ENCODE results near the gene MT4. TPM values are rescaled to one million over a fixed set of nuclear protein-coding genes. Genes with fewer than 3 reads are reported as not detected.

MT4 gene
- total RNA-seq = not detected

GRCh38 chr16:56564793-56565477 is at the start of gene MT4:
MT4 (plus strand) TSS chr16:56565073; CDS start chr16:56565129, 56 bp downstream.

GRCh38 chr16:56519459-56520250 is 45.2 kb upstream of the MT4 start, which contains the start of gene BBS2:
BBS2 (minus strand) TSS chr16:56520024; CDS start chr16:56519862, 162 bp downstream.

GRCh38 chr16:56589141-56590039 is 24.5 kb downstream of the MT4 start, which contains the start of gene MT3:
MT3 (plus strand) TSS chr16:56589528; CDS start chr16:56589591, 63 bp downstream.

GRCh38 chr16:56608043-56608875 is 43.4 kb downstream of the MT4 start, which contains the start of gene MT2A:
MT2A (plus strand) TSS chr16:56608584; CDS start chr16:56608656, 72 bp downstream.

Other genes with a start within 250 kb of the MT4 start
- 10 to 100 TPM; 53.4 to 53.9 TPM for gene AMFR, start 139.5 kb upstream of the MT4 start, total RNA-seq
- gene NUDT21, start 113.7 kb upstream of the MT4 start, total RNA-seq = 100 to 1,000 TPM; 175 TPM
- gene OGFOD1, start 113.5 kb upstream of the MT4 start, total RNA-seq = 10 to 100 TPM; 34.8 to 37.1 TPM
- 10 to 100 TPM; 21.7 to 22.4 TPM for gene BBS2, start 45.0 kb upstream of the MT4 start, total RNA-seq
- gene MT3, start 24.5 kb downstream of the MT4 start, total RNA-seq = 1 to 10 TPM; 4.3 to 4.8 TPM
- 10 to 100 TPM; 46.6 to 52.2 TPM for gene MT2A, start 43.5 kb downstream of the MT4 start, total RNA-seq
- 10 to 100 TPM; 15.5 to 21.7 TPM for gene MT1E, start 60.7 kb downstream of the MT4 start, total RNA-seq
- not detected for gene MT1M, start 67.6 kb downstream of the MT4 start, total RNA-seq
- not detected for gene MT1A, start 73.6 kb downstream of the MT4 start, total RNA-seq
- not detected for gene MT1B, start 86.8 kb downstream of the MT4 start, total RNA-seq
- gene MT1F, start 92.9 kb downstream of the MT4 start, total RNA-seq = 10 to 100 TPM; 22.0 to 23.7 TPM
- gene MT1G, start 103.0 kb downstream of the MT4 start, total RNA-seq = 1 to 10 TPM; 3.2 to 4.7 TPM
- gene MT1H, start 104.7 kb downstream of the MT4 start, total RNA-seq = not detected
- 10 to 100 TPM; 45.1 to 49.9 TPM for gene MT1X, start 117.4 kb downstream of the MT4 start, total RNA-seq
- gene NUP93, start 165.1 kb downstream of the MT4 start, total RNA-seq = 10 to 100 TPM; 62.8 to 65.1 TPM